Right lobe of liver (tissue), 6 donors: ENCODE data around the gene CT55. TPM values are rescaled to one million over a fixed set of nuclear protein-coding genes. Genes with fewer than 3 reads are reported as not detected.
"Not testable (repeated sequence)": the region's sequence is repeated elsewhere in the genome, so short reads cannot be mapped to it uniquely, and the experiment has no call there.

Experiments used
- ATAC-seq, 4 donors: fragments of 200-7000 bp; cut with Tn5 transposase; one replicate each; pipeline ENCODE4 v1.9.1; 2020; ENCODE audit warnings: mild to moderate bottlenecking in 4 of 4, moderate library complexity in 4 of 4
- DNase-seq, 3 donors: peaks; one replicate each; pipeline ENCODE4 v3.0.0-alpha.2; 2020
- H3K27ac ChIP-seq, 3 donors: fragments of 200-600 bp; one replicate each; pipeline ENCODE4 v1.8.0; 2022
- H3K27me3 ChIP-seq, 2 donors: fragments of 200-600 bp; one replicate each; pipeline ENCODE4 v1.8.0; 2022
- H3K36me3 ChIP-seq, 4 donors: fragments of 200-600 bp; sonication (generic) in 1 of 4; one replicate each; pipeline versions ENCODE4 v1.5.1 to v1.8.0; 2017 to 2022; ENCODE audit warnings: control low read depth in 1 of 4
- H3K4me1 ChIP-seq, 4 donors: fragments of 200-600 bp; sonication (generic) in 1 of 4; one replicate each; pipeline versions ENCODE4 v1.5.1 to v1.8.0; 2017 to 2022; ENCODE audit warnings: control low read depth in 1 of 4
- H3K4me3 ChIP-seq, 3 donors: fragments of 200-600 bp; one replicate each; pipeline ENCODE4 v1.8.0; 2022
- H3K9me3 ChIP-seq, 4 donors: fragments of 200-600 bp; sonication (generic) in 1 of 4; one replicate each; pipeline versions ENCODE4 v1.5.1 to v1.8.0; 2017 to 2022; ENCODE audit warnings: control low read depth in 1 of 4
- POLR2A ChIP-seq: fragments of 450-650 bp; IDR thresholded peaks from one replicate; pipeline ENCODE4 v1.6.1; 2017; ENCODE audit warnings: antibody characterized with exemption, mild to moderate bottlenecking
- WGBS: methylation state at CpG from one replicate; pipeline ENCODE4 v1.1.6; 2018; ENCODE audit warnings: low coverage, low lambda C conversion rate; ENCODE audit not compliant: insufficient coverage; ENCODE audit errors: missing lambda C conversion rate; 5-methylcytosine and 5-hydroxymethylcytosine counted together
- intact Hi-C, 2 donors: fragments of 100-400 bp; cut with DNase I; formaldehyde crosslinking; loops; one replicate each; pipeline versions ENCODE4 v1.11.2 to v1.14.1; 2022
- long read RNA-seq: library from polyadenylated mRNA; unstranded; transcript quantifications from one replicate; pipeline ENCODE4 v2.0.0, GENCODE V29; 2019
- total RNA-seq, 6 experiments: library from RNA; depleted of rRNA in 2 of 6; stranded (reverse); fragments of >200 nt in 2 of 6; fragmentation: NEBNext Ultra II Directional in 3 of 6; extraction: Animal tissue kit (Norgen Biotek cat#: 25700) in 3 of 6; gene quantifications; one replicate each; pipeline versions ENCODE4 v1.1.0 to v1.2.4, GENCODE V29; 2016 to 2023
- TF ChIP-seq, protein P1 (sequence below), 4 donors: fragments of 200-600 bp in 3 of 4; fragments of 450-650 bp in 1 of 4; IDR thresholded peaks; one replicate each; pipeline versions ENCODE4 v1.5.1 to v1.8.0; 2016 to 2022; ENCODE audit warnings: antibody characterized with exemption in 4 of 4, mild to moderate bottlenecking in 2 of 4
- donor health status: DM: no; HTN: yes; CAD: no.
- donor health status: DM: no; HTN: no; CAD: no.
- donor health status: DM: no; HTN: no; CAD: no.
- donor health status: DM: no; HTN: yes; CAD: no.
- donor health status: DM: no; HTN: yes; CAD: no.

CT55 gene, protein sequence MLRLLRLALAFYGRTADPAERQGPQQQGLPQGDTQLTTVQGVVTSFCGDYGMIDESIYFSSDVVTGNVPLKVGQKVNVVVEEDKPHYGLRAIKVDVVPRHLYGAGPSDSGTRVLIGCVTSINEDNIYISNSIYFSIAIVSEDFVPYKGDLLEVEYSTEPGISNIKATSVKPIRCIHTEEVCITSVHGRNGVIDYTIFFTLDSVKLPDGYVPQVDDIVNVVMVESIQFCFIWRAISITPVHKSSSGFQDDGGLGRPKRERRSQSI
- total RNA-seq: not detected
- long read RNA-seq: 0 reads

DNA sequence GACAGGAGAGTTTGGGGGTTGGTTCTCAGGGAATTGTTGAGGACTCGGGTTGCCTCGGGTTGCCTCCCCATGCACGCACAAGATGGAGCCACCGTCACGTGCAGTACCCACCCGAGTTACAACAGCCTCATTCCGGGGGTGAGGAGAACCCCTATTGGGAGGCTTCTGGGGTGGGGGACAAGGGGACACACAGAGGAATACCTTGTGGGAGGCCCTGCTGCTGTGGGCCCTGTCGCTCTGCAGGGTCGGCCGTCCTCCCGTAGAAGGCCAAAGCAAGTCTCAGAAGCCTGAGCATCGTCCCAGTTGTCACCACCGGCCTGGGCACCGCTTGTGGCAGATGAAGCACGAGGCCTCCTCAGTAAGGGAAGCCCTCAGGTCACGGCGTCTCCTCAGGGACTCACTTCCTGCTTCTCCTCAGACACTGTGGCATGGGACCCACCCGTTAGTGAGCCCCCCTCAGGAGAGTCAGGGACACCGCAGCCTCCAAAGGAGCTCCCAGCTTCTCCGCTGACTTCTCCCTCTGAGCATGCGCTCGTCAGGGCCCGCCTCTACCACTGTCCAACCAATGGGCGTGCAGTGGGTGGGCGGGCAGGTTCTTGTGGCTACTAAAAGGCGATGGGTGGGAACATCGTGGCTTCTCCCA lies at the start of gene CT55:
Gene CT55 (minus strand): TSS at position 522 of the 643 bp plus-strand sequence. CDS start 227 bp downstream, at position 295.
- Histone ChIP-seq H3K27ac (no peak within 1 kb of the TSS), H3K27me3 (no peaks in the 10 kb centered on the region), H3K36me3 (no peaks in the 10 kb centered on the region), H3K4me3 (no peak within 1 kb of the TSS), H3K4me1 (no peaks in the 10 kb centered on the region), H3K9me3 (no peaks in the 10 kb centered on the region)
- intact Hi-C loops: no loop called here
- DNase-seq (no peak), ATAC-seq (no peak)
- TF ChIP-seq, protein P1, sequence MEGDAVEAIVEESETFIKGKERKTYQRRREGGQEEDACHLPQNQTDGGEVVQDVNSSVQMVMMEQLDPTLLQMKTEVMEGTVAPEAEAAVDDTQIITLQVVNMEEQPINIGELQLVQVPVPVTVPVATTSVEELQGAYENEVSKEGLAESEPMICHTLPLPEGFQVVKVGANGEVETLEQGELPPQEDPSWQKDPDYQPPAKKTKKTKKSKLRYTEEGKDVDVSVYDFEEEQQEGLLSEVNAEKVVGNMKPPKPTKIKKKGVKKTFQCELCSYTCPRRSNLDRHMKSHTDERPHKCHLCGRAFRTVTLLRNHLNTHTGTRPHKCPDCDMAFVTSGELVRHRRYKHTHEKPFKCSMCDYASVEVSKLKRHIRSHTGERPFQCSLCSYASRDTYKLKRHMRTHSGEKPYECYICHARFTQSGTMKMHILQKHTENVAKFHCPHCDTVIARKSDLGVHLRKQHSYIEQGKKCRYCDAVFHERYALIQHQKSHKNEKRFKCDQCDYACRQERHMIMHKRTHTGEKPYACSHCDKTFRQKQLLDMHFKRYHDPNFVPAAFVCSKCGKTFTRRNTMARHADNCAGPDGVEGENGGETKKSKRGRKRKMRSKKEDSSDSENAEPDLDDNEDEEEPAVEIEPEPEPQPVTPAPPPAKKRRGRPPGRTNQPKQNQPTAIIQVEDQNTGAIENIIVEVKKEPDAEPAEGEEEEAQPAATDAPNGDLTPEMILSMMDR (IDR thresholded peaks at IDR 0.05): no peak
- no peak for TF ChIP-seq POLR2A
- 74% methylated on average over 4 of the region's 27 CpGs for WGBS

DNA sequence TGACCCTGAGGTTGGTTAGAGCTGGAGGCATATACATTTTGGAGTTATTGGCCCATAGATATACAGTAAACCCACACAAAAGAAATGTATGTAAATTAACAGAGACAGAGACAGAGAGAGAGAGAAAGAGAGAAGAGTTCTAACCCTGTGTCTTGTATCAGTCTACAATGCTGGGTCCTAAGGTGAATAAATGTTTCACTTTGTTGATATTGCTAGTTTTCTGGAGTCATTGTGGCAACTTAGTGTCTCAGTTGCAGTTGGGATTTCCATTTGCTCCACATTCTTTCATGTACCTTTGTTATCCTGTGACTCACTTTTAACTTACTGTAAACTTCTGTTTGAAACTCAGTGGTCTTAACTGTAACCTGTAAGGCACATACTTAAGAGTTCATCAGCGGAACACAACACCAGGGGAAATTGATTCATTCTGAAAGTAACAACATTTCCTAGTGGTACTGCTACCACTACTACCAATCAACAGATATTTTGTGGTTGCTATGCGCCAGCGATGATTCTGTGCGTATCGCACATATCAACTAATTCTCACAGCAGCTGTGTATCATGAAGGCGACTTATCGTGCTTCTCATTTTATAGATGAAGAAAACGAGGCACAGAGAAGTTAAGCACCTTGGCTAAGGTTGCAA lies 42.1 kb upstream of the CT55 start:
- no peak overlapping the region for H3K4me3 ChIP-seq
- no peak overlapping the region for H3K27ac ChIP-seq
- H3K9me3 ChIP-seq: no peaks in the 10 kb centered on the region
- intact Hi-C loops: no loop called here
- DNase-seq: no peak
- no peaks in the 10 kb centered on the region for H3K36me3 ChIP-seq
- 81% methylated on average over 8 of the region's 8 CpGs for WGBS
- TF ChIP-seq, protein P1 (IDR thresholded peaks at IDR 0.05): no peak
- no peak for TF ChIP-seq POLR2A
- no peak for ATAC-seq
- H3K4me1 ChIP-seq: no peaks in the 10 kb centered on the region
- no peaks in the 10 kb centered on the region for H3K27me3 ChIP-seq

DNA sequence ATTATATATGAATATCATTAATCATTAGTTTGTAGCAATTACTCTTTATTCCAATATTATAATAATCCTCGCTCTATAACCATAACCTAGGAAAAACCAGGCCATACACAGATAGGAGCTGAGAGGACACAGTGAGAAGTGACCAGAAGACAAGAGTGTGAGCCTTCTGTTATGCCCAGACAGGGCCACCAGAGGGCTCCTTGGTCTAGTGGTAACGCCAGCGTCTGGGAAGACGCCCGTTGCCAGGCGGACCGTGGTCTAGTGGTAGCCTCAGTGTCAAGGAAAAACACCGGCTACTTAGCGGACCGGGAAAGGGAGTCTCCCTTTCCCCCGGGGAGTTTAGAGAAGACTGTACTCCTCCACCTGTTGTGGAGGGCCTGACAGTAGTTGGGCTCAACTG lies 35.2 kb upstream of the CT55 start:
- peaks cover 0 to 15% of the 10 kb centered on the region in 2 donors for H3K27me3 ChIP-seq
- TF ChIP-seq, protein P1 (IDR thresholded peaks at IDR 0.05): peak; percentile 43 to 58 (median 52)
- 16% methylated on average over 2 of the region's 11 CpGs for WGBS
- intact Hi-C loops, H3K4me1 ChIP-seq, H3K27ac ChIP-seq, H3K36me3 ChIP-seq, ATAC-seq, H3K4me3 ChIP-seq, H3K9me3 ChIP-seq: not testable (repeated sequence)
- DNase-seq: peak; percentile 27 to 52 (median 39)

DNA sequence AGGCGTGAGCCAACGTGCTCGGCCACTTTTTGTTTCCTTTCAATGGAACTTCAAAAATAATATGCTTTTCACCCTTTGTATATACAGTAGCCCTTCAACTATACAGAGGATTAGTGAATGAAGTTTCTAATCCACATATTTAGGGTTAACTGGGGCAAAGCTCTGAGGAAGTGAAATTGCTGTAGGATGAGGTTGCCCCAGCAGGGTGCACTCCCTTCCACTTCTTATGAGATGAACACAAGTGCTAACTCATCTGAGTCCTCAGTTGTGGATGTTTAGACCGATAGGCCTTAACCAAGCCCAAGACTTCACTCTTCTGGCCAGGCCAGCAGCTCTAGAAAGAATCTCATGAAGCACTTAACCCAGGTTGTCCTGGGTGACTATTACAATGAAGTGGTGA lies 29.1 kb upstream of the CT55 start:
- no peak for DNase-seq
- intact Hi-C loops: no loop called here
- Histone ChIP-seq H3K27me3 (peaks cover 0 to 11% of the 10 kb centered on the region in 2 donors), H3K27ac (no peak overlapping the region), H3K4me3 (no peak overlapping the region), H3K9me3 (no peaks in the 10 kb centered on the region), H3K36me3 (no peaks in the 10 kb centered on the region), H3K4me1 (no peaks in the 10 kb centered on the region)
- no peak for ATAC-seq
- TF ChIP-seq, protein P1 (IDR thresholded peaks at IDR 0.05): no peak
- TF ChIP-seq POLR2A: no peak
- 53% methylated on average over 2 of the region's 4 CpGs for WGBS
